GM03348 (cell line): ENCODE results near the gene SND1.

Source experiments
- DNase-seq: peaks from one replicate; pipeline ENCODE4 v3.0.0; 2012; ENCODE audit warnings: low spot score

The SND1 gene

DNA sequence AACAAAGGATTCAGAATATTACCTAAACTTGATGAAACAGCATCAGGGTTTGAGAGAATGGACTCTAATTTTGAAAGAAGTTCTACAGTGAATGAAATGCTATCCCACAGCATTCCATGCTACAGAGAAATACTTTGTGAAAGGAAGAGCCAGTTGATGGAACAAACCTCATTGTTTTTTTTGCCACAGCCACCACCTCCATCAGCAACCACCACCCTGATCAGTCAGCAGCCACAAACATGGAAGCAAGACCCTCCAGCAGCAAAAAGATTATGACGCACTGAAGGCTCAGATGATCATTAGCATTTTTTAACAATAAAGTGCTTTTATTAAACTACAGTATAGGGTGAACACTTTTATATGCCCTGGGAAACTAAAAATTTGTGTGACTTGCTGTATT, 280.5 kb downstream of the SND1 start:
- no peak for DNase-seq

DNA sequence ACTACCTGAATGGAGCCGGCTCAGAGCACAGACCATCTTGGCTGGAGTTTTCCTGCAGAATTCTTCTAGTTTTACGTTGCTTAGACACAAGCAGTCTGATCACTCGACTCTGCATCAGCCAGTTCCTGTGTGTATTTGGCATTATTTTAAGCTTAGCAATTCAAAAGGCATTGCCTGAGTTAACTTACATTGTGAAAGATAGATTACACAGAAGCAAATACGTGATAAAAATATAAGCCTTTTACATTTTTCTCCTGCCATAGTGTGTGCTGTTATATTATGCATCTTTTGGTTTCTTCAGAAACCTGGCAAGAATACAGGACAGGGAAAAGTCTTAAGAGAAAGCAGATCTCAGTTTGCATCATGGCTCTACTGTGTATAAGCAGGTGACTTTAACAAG, 281.2 kb downstream of the SND1 start:
- DNase-seq, result no peak

DNA sequence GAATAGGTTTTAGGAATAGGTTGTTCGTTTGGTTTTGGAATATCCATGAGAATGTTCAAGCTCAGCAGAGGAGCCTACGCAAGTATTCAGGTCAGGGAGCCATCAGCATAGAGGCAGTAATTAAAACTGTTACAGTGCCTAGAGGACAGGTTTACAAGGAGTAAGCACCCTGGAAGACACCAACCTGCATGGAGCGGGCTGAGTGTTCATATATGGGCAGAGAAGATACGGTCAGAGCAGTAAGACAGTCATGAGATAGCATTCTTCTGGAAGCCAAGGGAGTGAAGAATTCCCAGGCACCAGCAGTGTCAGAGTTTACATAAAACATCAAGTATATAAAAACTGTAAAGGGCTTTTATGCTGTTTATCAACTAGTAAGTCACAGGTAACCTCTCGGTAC, 282.7 kb downstream of the SND1 start:
- no peak for DNase-seq

DNA sequence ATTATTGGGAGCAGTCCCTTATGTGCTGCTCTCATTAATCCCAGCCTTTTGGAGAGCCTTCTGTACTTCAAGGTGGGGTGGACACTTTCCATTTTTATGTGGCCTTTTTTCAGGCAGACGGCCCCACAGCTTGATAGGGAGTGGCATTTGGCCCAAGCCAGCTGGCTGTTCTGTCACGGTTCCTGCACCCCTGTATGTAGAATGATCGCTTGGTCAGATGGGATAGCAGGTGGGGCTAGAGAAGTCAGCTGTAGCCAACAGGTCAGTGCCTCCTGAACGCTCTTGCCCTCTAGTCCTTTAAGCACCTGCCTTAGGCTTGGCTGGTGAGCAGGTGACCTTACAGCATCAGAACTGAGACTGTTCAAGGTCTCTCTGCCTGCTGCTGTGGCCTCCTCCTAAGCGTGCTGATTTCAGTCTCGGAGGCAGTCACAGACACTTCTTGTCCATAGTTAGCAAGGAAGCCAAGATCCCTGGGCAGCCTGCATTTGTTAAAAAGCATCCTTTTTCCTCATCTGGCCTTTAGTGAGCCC, 283.9 kb downstream of the SND1 start:
- DNase-seq, result no peak

- DNase-seq, result no peak
Observed at GRCh38 chr7:127937066-127937680, 285.2 kb downstream of the SND1 start.

DNA sequence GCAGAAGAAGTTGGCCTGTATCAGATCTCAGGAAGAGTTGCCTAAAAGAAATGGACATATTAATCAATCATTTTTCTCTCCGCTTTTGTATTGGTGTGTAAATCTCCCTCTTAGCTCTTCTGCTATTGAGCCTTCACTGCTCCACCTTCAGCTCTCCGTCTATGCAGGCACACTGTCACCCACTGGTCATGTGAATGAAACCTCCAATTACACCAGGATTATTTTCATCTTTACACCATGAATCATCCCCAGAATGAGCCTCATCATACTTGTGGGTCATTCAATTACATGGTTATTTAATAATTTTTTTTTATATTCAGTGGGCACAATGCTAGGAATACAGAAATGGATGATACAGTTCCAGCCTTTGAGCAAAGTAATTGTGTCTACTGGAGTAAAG, 286.6 kb downstream of the SND1 start:
- peak; percentile 89 for DNase-seq

GRCh38 chr7:127940381-127941160, 288.6 kb downstream of the SND1 start:
- DNase-seq, result peak; percentile 24

GRCh38 chr7:127941476-127942210, 289.6 kb downstream of the SND1 start:
- DNase-seq, result no peak

DNA sequence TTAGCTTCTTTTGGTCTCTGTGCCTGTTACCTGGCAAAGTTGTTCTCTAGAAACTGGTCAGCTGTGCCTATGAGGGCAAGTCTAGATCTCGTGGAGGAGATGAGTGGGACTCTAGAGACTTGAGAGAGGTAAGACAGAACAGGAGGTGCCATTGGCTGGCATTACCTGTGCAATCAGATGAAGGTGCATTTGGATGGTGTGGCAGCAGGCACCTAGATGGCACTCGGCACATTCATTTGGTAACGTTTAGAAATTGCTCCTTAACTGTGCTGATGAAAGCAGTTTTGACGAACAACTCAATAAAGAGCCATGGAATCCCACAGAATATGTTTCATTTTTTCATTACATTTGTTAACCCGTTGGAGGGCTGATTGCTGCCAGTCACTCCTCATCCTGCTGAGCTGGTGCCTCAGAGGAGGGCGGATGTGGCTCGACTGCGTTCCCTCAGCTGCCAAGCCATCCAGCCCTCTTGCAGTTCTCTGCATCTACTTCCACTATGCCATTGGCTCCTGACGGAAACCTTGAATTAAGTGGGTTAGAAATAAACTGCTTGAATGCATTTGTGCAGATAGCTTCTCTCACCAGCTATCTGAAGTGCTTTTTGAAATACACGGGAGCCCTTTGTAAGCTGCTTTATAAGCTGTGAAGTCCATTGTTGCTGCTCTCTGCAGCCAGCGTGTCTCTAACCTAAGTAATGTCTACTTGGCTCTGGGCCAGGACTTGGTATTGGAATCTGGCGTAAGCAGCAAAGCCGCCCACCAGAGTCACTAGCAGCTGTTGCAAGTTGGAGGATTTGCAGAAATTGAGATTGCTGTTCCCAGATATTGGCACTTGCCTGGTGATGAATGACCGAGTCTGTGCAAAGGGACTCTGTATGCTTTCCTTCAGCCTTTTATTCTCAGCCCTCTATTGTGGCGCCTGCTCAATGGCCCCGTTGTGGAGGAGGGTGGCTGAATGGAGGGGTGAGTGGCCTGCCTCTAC, 291.8 kb downstream of the SND1 start:
- no peak for DNase-seq

GRCh38 chr7:127946111-127946510, 294.1 kb downstream of the SND1 start:
- DNase-seq, result no peak

DNA sequence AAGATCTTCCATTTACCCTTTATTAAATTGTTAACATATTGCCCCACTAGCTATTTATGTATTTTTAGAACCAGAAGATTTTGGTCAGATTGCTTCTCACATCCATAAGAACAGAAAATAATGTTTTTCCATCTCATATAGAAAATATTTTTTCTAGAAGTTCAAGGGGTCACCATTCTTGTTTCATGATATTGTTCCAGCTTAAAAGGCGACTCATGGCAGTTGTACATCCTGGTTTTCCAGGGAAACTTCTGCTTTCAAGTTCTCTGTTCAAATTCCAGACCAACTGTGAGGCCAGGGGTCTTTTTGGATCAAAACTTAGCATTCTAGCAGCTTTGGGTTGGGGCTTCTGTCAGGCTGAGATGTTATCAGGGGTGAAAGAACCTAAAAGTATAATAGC, 294.9 kb downstream of the SND1 start:
- no peak for DNase-seq

DNA sequence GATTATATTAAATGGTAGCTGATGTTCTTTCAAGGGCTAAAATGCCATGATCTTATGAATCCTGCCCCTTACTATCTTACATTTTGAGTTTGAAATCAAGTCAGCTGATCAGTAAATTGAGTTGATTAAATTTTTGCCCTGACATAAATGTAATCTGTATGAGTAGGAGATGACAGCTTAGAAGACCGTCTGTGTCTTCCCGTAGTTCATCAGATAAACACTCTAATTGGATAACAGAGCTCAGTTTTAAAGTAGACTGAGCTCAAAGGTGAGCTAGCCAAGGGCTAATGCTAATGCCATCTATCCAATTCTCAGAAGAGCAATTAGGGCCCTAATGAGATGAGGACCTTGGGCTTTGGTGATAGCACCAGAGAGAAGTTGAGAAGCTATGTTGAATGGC, 296.3 kb downstream of the SND1 start:
- no peak for DNase-seq

- DNase-seq, result no peak
Observed at GRCh38 chr7:127948930-127949329, 296.9 kb downstream of the SND1 start.

GRCh38 chr7:127949769-127950222, 297.8 kb downstream of the SND1 start:
- no peak for DNase-seq

- DNase-seq, result no peak
Observed at GRCh38 chr7:127950233-127950935, 298.4 kb downstream of the SND1 start.

GRCh38 chr7:127953423-127954356, 301.7 kb downstream of the SND1 start:
- DNase-seq, result no peak

- DNase-seq, result no peak
Observed at GRCh38 chr7:127954357-127954748, 302.4 kb downstream of the SND1 start.

DNA sequence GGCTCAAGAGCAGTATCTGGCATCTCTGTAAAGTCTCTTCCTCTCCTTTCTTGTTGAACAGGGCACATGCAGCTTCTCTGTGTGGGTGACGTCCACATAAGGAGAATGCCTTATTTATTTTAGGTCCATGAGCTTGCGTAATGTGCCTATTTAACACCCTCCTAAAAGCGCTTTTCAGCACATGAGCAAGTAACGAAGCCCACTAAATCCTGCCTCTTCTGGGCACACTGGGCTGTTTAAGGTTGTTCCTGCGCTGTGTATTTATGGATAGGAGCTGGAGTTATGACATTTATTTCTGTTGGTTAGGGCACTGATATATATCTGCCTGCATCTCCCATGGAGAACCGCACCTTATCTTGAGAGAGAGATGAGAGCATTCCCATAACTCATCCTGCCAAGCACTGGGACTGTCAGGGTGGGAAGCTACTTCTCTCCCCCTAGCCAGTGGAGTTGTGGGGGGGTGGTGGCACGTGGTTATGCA, 303.1 kb downstream of the SND1 start:
- no peak for DNase-seq

GRCh38 chr7:127957886-127958285, 305.9 kb downstream of the SND1 start:
- no peak for DNase-seq

- DNase-seq, result no peak
Observed at GRCh38 chr7:127959770-127960169, 307.8 kb downstream of the SND1 start.
